Mesenteric fat pad (tissue), 1 donor: ENCODE results near the gene ARVCF. TPM values are rescaled to one million over a fixed set of nuclear protein-coding genes. Genes with fewer than 3 reads are reported as not detected.
A peak's percentile ranks its signal among the peaks of the same experiment; 100 is the strongest.

Experiments used
- DNase-seq: peaks from one replicate; pipeline ENCODE4 v3.0.0-alpha.2; 2020; ENCODE audit warnings: low spot score
- long read RNA-seq: library from polyadenylated mRNA; unstranded; transcript quantifications from one replicate; pipeline ENCODE4 v2.0.0, GENCODE V29; 2020
- total RNA-seq: library from RNA; stranded (reverse); fragmentation: NEBNext Ultra II Directional; extraction: Animal tissue kit (Norgen Biotek cat#: 25700); gene quantifications from one replicate; pipeline ENCODE4 v1.2.1, GENCODE V29; 2021
- donor health status: DM: yes; HTN: yes; CAD: no.

ARVCF gene
- total RNA-seq = 5.3 TPM
- long read RNA-seq, partial matches to known transcripts = 4 of 11 reads
- long read RNA-seq, other reads (novel, unspliced or antisense) = 7 of 11 reads

- peak; percentile 97 for DNase-seq
Measured at GRCh38 chr22:20016734-20017621, at the start of gene ARVCF. Gene ARVCF, minus strand, starts transcription at chr22:20016823. Its CDS starts 26,029 bp downstream, at chr22:19990794.

GRCh38 chr22:20065896-20066616 lies 49.4 kb upstream of the ARVCF start:
- DNase-seq = no peak

GRCh38 chr22:20064545-20065262 lies 48.1 kb upstream of the ARVCF start:
- no peak for DNase-seq

- DNase-seq = no peak
Measured at GRCh38 chr22:20064140-20064480, 47.5 kb upstream of the ARVCF start.

GRCh38 chr22:20063271-20064139 lies 46.9 kb upstream of the ARVCF start:
- DNase-seq = no peak

GRCh38 chr22:20062766-20063083 lies 46.1 kb upstream of the ARVCF start:
- no peak for DNase-seq

GRCh38 chr22:20062043-20062765 lies 45.6 kb upstream of the ARVCF start:
- DNase-seq = no peak

- DNase-seq = no peak
Measured at GRCh38 chr22:20061481-20061861, 44.8 kb upstream of the ARVCF start.

GRCh38 chr22:20060700-20061480 lies 44.3 kb upstream of the ARVCF start:
- no peak for DNase-seq

GRCh38 chr22:20058989-20059770 lies 42.6 kb upstream of the ARVCF start:
- no peak for DNase-seq

GRCh38 chr22:20057596-20058268 lies 41.1 kb upstream of the ARVCF start:
- DNase-seq = no peak

- DNase-seq = no peak
Measured at GRCh38 chr22:20056696-20057386, 40.2 kb upstream of the ARVCF start.

- DNase-seq = no peak
Measured at GRCh38 chr22:20056161-20056560, 39.5 kb upstream of the ARVCF start.

GRCh38 chr22:20055654-20056053 lies 39.0 kb upstream of the ARVCF start:
- DNase-seq = no peak

- no peak for DNase-seq
Measured at GRCh38 chr22:20055144-20055543, 38.5 kb upstream of the ARVCF start.

- no peak for DNase-seq
Measured at GRCh38 chr22:20054485-20054884, 37.9 kb upstream of the ARVCF start.

- no peak for DNase-seq
Measured at GRCh38 chr22:20054034-20054427, 37.4 kb upstream of the ARVCF start.
